Ishikawa (cell line): ENCODE results near the gene TBXAS1.

Source experiments
- CEBPB ChIP-seq: IDR thresholded peaks from 2 replicates; pipeline ENCODE4 v1.6.1; 2012
- CREB1 ChIP-seq: IDR thresholded peaks from 2 replicates; pipeline ENCODE4 v1.6.1; 2012; ENCODE audit warnings: low read depth
- EGR1 ChIP-seq: IDR thresholded peaks from 2 replicates; pipeline ENCODE4 v1.6.1; 2012
- EP300 ChIP-seq: IDR thresholded peaks from 2 replicates; pipeline ENCODE4 v1.6.1; 2012; ENCODE audit warnings: borderline replicate concordance
- NFIC ChIP-seq: IDR thresholded peaks from 2 replicates; pipeline ENCODE4 v1.6.1; 2012
- RAD21 ChIP-seq: IDR thresholded peaks from 2 replicates; pipeline ENCODE4 v1.6.1; 2012; ENCODE audit warnings: low read depth
- TAF1 ChIP-seq: IDR thresholded peaks from 2 replicates; pipeline ENCODE4 v1.6.1; 2012; ENCODE audit warnings: low read depth, mild to moderate bottlenecking
- TCF12 ChIP-seq: IDR thresholded peaks from 2 replicates; pipeline ENCODE4 v1.6.1; 2012; ENCODE audit warnings: low read depth
- TEAD4 ChIP-seq: IDR thresholded peaks from 2 replicates; pipeline ENCODE4 v1.6.1; 2012
- YY1 ChIP-seq: IDR thresholded peaks from 2 replicates; pipeline ENCODE4 v1.6.1; 2012; ENCODE audit warnings: low read depth
- ZBTB7A ChIP-seq: IDR thresholded peaks from 2 replicates; pipeline ENCODE4 v1.6.1; 2012; ENCODE audit warnings: low read depth
- TF ChIP-seq, protein P1 (sequence below): IDR thresholded peaks from 2 replicates; pipeline ENCODE4 v1.6.1; 2012
- TF ChIP-seq, protein P2 (sequence below): IDR thresholded peaks from 2 replicates; pipeline ENCODE4 v1.6.1; 2012; ENCODE audit warnings: low read depth, mild to moderate bottlenecking
- TF ChIP-seq, protein P3 (sequence below): IDR thresholded peaks from 2 replicates; pipeline ENCODE4 v1.6.1; 2012

- TF ChIP-seq, protein P1, sequence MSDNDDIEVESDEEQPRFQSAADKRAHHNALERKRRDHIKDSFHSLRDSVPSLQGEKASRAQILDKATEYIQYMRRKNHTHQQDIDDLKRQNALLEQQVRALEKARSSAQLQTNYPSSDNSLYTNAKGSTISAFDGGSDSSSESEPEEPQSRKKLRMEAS = no peak
- TF ChIP-seq TAF1 (no peak), EP300 (no peak), TCF12 (no peak), ZBTB7A (no peak), CEBPB (no peak), TEAD4 (no peak), RAD21 (no peak), YY1 (no peak), EGR1 (no peak), NFIC (no peak), CREB1 (no peak)
- TF ChIP-seq, protein P2, sequence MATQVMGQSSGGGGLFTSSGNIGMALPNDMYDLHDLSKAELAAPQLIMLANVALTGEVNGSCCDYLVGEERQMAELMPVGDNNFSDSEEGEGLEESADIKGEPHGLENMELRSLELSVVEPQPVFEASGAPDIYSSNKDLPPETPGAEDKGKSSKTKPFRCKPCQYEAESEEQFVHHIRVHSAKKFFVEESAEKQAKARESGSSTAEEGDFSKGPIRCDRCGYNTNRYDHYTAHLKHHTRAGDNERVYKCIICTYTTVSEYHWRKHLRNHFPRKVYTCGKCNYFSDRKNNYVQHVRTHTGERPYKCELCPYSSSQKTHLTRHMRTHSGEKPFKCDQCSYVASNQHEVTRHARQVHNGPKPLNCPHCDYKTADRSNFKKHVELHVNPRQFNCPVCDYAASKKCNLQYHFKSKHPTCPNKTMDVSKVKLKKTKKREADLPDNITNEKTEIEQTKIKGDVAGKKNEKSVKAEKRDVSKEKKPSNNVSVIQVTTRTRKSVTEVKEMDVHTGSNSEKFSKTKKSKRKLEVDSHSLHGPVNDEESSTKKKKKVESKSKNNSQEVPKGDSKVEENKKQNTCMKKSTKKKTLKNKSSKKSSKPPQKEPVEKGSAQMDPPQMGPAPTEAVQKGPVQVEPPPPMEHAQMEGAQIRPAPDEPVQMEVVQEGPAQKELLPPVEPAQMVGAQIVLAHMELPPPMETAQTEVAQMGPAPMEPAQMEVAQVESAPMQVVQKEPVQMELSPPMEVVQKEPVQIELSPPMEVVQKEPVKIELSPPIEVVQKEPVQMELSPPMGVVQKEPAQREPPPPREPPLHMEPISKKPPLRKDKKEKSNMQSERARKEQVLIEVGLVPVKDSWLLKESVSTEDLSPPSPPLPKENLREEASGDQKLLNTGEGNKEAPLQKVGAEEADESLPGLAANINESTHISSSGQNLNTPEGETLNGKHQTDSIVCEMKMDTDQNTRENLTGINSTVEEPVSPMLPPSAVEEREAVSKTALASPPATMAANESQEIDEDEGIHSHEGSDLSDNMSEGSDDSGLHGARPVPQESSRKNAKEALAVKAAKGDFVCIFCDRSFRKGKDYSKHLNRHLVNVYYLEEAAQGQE = no peak
- TF ChIP-seq, protein P3, sequence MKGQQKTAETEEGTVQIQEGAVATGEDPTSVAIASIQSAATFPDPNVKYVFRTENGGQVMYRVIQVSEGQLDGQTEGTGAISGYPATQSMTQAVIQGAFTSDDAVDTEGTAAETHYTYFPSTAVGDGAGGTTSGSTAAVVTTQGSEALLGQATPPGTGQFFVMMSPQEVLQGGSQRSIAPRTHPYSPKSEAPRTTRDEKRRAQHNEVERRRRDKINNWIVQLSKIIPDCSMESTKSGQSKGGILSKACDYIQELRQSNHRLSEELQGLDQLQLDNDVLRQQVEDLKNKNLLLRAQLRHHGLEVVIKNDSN = no peak
Measured at GRCh38 chr7:140059273-140060242, 230.5 kb downstream of the TBXAS1 start.
